WTC11 (cell line): Measurements from ENCODE around the gene CABLES1. TPM values are rescaled to one million over a fixed set of nuclear protein-coding genes. Genes with fewer than 3 reads are reported as not detected.

Experiments
- ATAC-seq: fragments of 200-7000 bp; cut with Tn5 transposase; 2 replicates; pipeline ENCODE4 v1.10.0; 2021; ENCODE audit warnings: mild to moderate bottlenecking, moderate library complexity
- CTCF ChIA-PET: fragments of 300-600 bp; sonication (Branson Sonifier 250); formaldehyde crosslinking; loops from one replicate; lab custom pipeline; 2021; ENCODE audit warnings: antibody characterized with exemption; lab: Charles Lee
- POLR2A ChIA-PET: fragments of 350-600 bp; sonication (Branson Sonifier 250); formaldehyde crosslinking; loops from one replicate; lab custom pipeline; 2021; ENCODE audit warnings: antibody characterized with exemption; lab: Charles Lee
- DNase-seq: peaks from one replicate; pipeline ENCODE4 v3.0.0; 2021; ENCODE audit warnings: low spot score
- H3K27ac Mint-ChIP-seq: 2 replicates; pipeline ENCODE4 v1.8.0; 2021; ENCODE audit warnings: mixed read lengths
- H3K27me3 Mint-ChIP-seq: 2 replicates; pipeline ENCODE4 v1.8.0; 2021; ENCODE audit warnings: low read depth, mild to moderate bottlenecking, moderate library complexity, mixed read lengths
- H3K36me3 Mint-ChIP-seq: 2 replicates; pipeline ENCODE4 v1.8.0; 2021; ENCODE audit warnings: mixed read lengths
- H3K4me1 Mint-ChIP-seq: 2 replicates; pipeline ENCODE4 v1.8.0; 2022; ENCODE audit warnings: mixed read lengths
- H3K4me3 Mint-ChIP-seq: 2 replicates; pipeline ENCODE4 v1.8.0; 2021; ENCODE audit warnings: mild to moderate bottlenecking, moderate library complexity, mixed read lengths
- H3K9me3 Mint-ChIP-seq: 2 replicates; pipeline ENCODE4 v1.8.0; 2021; ENCODE audit warnings: mixed read lengths
- ETV6 ChIP-seq: sonication (generic); formaldehyde crosslinking; IDR thresholded peaks from 2 replicates; pipeline ENCODE4 v1.8.1; 2022; ENCODE audit warnings: mild to moderate bottlenecking, missing genetic modification reagents
- JUN ChIP-seq: sonication (generic); formaldehyde crosslinking; IDR thresholded peaks from 2 replicates; pipeline ENCODE4 v1.8.0; 2023; ENCODE audit warnings: mild to moderate bottlenecking, missing genetic modification reagents
- MLX ChIP-seq: sonication (generic); formaldehyde crosslinking; IDR thresholded peaks from 2 replicates; pipeline ENCODE4 v1.8.1; 2023; ENCODE audit warnings: mild to moderate bottlenecking, missing genetic modification reagents, moderate library complexity
- MXD4 ChIP-seq: fragments of 250-450 bp; sonication (Bioruptor Pico); IDR thresholded peaks from 2 replicates; pipeline ENCODE4 v1.8.0; 2021; ENCODE audit warnings: mild to moderate bottlenecking, moderate library complexity, borderline replicate concordance
- RELA ChIP-seq: sonication (generic); formaldehyde crosslinking; IDR thresholded peaks from 2 replicates; pipeline ENCODE4 v1.8.1; 2022; ENCODE audit warnings: missing genetic modification reagents, mild to moderate bottlenecking, borderline replicate concordance
- SMAD4 ChIP-seq: sonication (generic); formaldehyde crosslinking; IDR thresholded peaks from 2 replicates; pipeline ENCODE4 v1.8.0; 2022; ENCODE audit warnings: mild to moderate bottlenecking, missing genetic modification reagents
- ZBTB21 ChIP-seq: sonication (generic); formaldehyde crosslinking; IDR thresholded peaks from 2 replicates; pipeline ENCODE4 v1.8.1; 2023; ENCODE audit warnings: mild to moderate bottlenecking, missing genetic modification reagents, borderline replicate concordance
- ZNF138 ChIP-seq: sonication (generic); formaldehyde crosslinking; conservative IDR thresholded peaks from 2 replicates; pipeline ENCODE4 v1.8.1; 2022; ENCODE audit warnings: mild to moderate bottlenecking, moderate library complexity, missing genetic modification reagents
- total RNA-seq: library from RNA; stranded (reverse); gene quantifications from 3 replicates; pipeline ENCODE4 v1.2.3, GENCODE V29; 2021
- TF ChIP-seq, protein P1 (sequence below): sonication (generic); formaldehyde crosslinking; IDR thresholded peaks from 2 replicates; pipeline ENCODE4 v1.8.1; 2023; ENCODE audit warnings: mild to moderate bottlenecking, missing genetic modification reagents, borderline replicate concordance
- TF ChIP-seq, protein P2 (sequence below): sonication (generic); formaldehyde crosslinking; conservative IDR thresholded peaks from 2 replicates; pipeline ENCODE4 v1.8.1; 2022; ENCODE audit warnings: mild to moderate bottlenecking, missing genetic modification reagents
- TF ChIP-seq, protein P3 (sequence below): sonication (generic); formaldehyde crosslinking; IDR thresholded peaks from 2 replicates; pipeline ENCODE4 v1.8.0; 2023; ENCODE audit warnings: mild to moderate bottlenecking, missing genetic modification reagents
- TF ChIP-seq, protein P4 (sequence below): sonication (generic); formaldehyde crosslinking; IDR thresholded peaks from 2 replicates; pipeline ENCODE4 v1.8.1; 2022; ENCODE audit warnings: low read depth, mild to moderate bottlenecking, moderate library complexity, missing genetic modification reagents, borderline replicate concordance
- TF ChIP-seq, protein P5 (sequence below): fragments of 250-450 bp; sonication (Bioruptor Pico); conservative IDR thresholded peaks from 2 replicates; pipeline ENCODE4 v1.9.0; 2021; ENCODE audit warnings: mild to moderate bottlenecking
- TF ChIP-seq, protein P6 (sequence below): sonication (generic); formaldehyde crosslinking; IDR thresholded peaks from 2 replicates; pipeline ENCODE4 v1.8.0; 2022; ENCODE audit warnings: mild to moderate bottlenecking, missing genetic modification reagents
- TF ChIP-seq, protein P7 (sequence below): sonication (generic); formaldehyde crosslinking; IDR thresholded peaks from 2 replicates; pipeline ENCODE4 v1.8.0; 2022; ENCODE audit warnings: mild to moderate bottlenecking, missing genetic modification reagents

CABLES1 gene
- total RNA-seq, 1 experiment from 2014 or later, result 17.0 TPM

DNA sequence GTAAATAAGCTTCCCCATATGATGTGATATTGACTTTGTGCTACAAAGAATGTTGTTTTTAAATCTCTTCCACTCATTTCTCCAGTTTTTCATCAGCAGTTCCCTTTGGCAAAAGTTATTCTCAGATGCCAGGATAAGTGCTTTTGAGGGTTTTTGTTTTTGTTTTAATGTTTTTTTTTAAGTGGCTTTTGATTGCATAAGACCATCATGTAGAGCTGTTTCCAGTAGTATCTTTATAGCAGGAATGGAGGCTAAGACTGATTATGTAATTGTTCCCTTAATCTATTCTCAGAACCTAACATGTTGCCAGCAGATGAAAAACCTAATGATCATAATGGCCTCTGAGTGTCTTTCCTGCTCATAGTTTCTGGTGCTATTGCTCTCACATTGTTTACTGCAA lies 77.9 kb downstream of the CABLES1 start (continued):
- TF ChIP-seq ZNF138 (CRISPR knock-in tag), result no peak
- TF ChIP-seq, protein P1, sequence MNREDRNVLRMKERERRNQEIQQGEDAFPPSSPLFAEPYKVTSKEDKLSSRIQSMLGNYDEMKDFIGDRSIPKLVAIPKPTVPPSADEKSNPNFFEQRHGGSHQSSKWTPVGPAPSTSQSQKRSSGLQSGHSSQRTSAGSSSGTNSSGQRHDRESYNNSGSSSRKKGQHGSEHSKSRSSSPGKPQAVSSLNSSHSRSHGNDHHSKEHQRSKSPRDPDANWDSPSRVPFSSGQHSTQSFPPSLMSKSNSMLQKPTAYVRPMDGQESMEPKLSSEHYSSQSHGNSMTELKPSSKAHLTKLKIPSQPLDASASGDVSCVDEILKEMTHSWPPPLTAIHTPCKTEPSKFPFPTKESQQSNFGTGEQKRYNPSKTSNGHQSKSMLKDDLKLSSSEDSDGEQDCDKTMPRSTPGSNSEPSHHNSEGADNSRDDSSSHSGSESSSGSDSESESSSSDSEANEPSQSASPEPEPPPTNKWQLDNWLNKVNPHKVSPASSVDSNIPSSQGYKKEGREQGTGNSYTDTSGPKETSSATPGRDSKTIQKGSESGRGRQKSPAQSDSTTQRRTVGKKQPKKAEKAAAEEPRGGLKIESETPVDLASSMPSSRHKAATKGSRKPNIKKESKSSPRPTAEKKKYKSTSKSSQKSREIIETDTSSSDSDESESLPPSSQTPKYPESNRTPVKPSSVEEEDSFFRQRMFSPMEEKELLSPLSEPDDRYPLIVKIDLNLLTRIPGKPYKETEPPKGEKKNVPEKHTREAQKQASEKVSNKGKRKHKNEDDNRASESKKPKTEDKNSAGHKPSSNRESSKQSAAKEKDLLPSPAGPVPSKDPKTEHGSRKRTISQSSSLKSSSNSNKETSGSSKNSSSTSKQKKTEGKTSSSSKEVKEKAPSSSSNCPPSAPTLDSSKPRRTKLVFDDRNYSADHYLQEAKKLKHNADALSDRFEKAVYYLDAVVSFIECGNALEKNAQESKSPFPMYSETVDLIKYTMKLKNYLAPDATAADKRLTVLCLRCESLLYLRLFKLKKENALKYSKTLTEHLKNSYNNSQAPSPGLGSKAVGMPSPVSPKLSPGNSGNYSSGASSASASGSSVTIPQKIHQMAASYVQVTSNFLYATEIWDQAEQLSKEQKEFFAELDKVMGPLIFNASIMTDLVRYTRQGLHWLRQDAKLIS (CRISPR knock-in tag), result no peak
- TF ChIP-seq, all 79 proteins: peak for 0

GRCh38 chr18:23217781-23218180 lies 82.5 kb downstream of the CABLES1 start:
- Mint-ChIP-seq H3K36me3 (peaks cover 23% of the 10 kb centered on the region), H3K4me1 (0 out of 2 replicates have a peak, but pooled peaks cover 3% of the 10 kb centered on the region), H3K4me3 (no peak overlapping the region)
- no peak for DNase-seq
- ChIA-PET POLR2A (no interaction called here), CTCF (interaction anchor here (3.1 kb wide), 1 partner anchor 10 kb away, joined by 19 read pairs; no protein-coding TSS in a partner anchor)
- no peak for ATAC-seq
- TF ChIP-seq, protein P2, sequence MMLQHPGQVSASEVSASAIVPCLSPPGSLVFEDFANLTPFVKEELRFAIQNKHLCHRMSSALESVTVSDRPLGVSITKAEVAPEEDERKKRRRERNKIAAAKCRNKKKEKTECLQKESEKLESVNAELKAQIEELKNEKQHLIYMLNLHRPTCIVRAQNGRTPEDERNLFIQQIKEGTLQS (CRISPR knock-in tag), result no peak
- TF ChIP-seq RELA (CRISPR knock-in tag) (no peak), JUN (CRISPR knock-in tag) (no peak)
- TF ChIP-seq, protein P3, sequence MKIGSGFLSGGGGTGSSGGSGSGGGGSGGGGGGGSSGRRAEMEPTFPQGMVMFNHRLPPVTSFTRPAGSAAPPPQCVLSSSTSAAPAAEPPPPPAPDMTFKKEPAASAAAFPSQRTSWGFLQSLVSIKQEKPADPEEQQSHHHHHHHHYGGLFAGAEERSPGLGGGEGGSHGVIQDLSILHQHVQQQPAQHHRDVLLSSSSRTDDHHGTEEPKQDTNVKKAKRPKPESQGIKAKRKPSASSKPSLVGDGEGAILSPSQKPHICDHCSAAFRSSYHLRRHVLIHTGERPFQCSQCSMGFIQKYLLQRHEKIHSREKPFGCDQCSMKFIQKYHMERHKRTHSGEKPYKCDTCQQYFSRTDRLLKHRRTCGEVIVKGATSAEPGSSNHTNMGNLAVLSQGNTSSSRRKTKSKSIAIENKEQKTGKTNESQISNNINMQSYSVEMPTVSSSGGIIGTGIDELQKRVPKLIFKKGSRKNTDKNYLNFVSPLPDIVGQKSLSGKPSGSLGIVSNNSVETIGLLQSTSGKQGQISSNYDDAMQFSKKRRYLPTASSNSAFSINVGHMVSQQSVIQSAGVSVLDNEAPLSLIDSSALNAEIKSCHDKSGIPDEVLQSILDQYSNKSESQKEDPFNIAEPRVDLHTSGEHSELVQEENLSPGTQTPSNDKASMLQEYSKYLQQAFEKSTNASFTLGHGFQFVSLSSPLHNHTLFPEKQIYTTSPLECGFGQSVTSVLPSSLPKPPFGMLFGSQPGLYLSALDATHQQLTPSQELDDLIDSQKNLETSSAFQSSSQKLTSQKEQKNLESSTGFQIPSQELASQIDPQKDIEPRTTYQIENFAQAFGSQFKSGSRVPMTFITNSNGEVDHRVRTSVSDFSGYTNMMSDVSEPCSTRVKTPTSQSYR (CRISPR knock-in tag), result no peak
- TF ChIP-seq, protein P4, sequence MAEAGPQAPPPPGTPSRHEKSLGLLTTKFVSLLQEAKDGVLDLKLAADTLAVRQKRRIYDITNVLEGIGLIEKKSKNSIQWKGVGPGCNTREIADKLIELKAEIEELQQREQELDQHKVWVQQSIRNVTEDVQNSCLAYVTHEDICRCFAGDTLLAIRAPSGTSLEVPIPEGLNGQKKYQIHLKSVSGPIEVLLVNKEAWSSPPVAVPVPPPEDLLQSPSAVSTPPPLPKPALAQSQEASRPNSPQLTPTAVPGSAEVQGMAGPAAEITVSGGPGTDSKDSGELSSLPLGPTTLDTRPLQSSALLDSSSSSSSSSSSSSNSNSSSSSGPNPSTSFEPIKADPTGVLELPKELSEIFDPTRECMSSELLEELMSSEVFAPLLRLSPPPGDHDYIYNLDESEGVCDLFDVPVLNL (CRISPR knock-in tag), result no peak
- TF ChIP-seq, all 79 proteins: peak for 0
- Mint-ChIP-seq H3K9me3 (no peaks in the 10 kb centered on the region), H3K27me3 (no peaks in the 10 kb centered on the region), H3K27ac (no peak overlapping the region)

- Mint-ChIP-seq H3K9me3 (no peaks in the 10 kb centered on the region), H3K36me3 (peaks cover 10% of the 10 kb centered on the region), H3K27ac (no peak overlapping the region), H3K4me3 (no peak overlapping the region), H3K4me1 (0 out of 2 replicates have a peak, but pooled peaks cover 3% of the 10 kb centered on the region), H3K27me3 (no peaks in the 10 kb centered on the region)
- TF ChIP-seq ZNF138 (CRISPR knock-in tag) (no peak), MXD4 (CRISPR knock-in tag) (no peak), ZBTB21 (no peak), SMAD4 (no peak), MLX (CRISPR knock-in tag) (no peak), ETV6 (CRISPR knock-in tag) (no peak)
- TF ChIP-seq, protein P5, sequence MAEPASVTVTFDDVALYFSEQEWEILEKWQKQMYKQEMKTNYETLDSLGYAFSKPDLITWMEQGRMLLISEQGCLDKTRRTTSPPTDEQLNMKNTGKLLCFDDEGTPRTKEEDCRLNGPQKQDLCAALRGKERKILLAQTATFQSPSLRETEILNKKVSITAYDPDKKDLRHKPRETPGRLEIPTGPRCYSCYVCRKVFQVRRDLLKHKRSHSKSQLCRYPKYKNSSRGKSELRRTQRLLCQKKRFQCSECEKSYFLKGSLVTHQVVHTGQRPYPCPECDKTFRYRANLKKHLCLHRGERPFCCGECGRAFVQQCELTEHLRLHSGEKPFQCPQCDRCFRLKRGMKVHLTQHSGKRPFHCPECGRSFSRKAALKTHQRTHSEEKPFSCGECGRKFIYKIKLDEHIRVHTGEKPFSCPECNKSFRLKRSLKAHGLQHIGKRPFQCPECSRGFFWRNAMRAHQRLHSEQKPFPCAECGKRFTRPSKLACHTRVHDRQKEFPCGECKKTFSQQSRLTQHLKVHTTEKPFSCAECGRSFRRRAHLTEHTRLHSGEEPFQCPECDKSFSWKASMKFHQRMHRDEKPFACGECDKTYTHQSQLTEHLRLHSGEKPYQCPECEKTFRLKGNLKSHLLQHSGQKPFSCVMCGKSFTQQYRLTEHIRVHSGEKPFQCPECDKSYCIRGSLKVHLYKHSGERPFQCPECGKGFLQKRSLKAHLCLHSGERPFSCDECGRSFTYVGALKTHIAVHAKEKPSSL (CRISPR knock-in tag), result no peak
- TF ChIP-seq, protein P6, sequence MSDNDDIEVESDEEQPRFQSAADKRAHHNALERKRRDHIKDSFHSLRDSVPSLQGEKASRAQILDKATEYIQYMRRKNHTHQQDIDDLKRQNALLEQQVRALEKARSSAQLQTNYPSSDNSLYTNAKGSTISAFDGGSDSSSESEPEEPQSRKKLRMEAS (CRISPR knock-in tag), result no peak
- TF ChIP-seq, protein P7, sequence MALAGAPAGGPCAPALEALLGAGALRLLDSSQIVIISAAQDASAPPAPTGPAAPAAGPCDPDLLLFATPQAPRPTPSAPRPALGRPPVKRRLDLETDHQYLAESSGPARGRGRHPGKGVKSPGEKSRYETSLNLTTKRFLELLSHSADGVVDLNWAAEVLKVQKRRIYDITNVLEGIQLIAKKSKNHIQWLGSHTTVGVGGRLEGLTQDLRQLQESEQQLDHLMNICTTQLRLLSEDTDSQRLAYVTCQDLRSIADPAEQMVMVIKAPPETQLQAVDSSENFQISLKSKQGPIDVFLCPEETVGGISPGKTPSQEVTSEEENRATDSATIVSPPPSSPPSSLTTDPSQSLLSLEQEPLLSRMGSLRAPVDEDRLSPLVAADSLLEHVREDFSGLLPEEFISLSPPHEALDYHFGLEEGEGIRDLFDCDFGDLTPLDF (CRISPR knock-in tag), result no peak
- POLR2A ChIA-PET, result no interaction called here
- ATAC-seq (no peak), DNase-seq (no peak)
- CTCF ChIA-PET, result interaction anchor here (1.6 to 2.2 kb wide), 2 partner anchors 9 to 13 kb away, joined by 7 to 12 read pairs; no protein-coding TSS in a partner anchor
These were observed 85.1 kb downstream of the CABLES1 start for GRCh38 chr18:23220355-23220754.
